ENCODE measurements around the gene TMEM200B. TPM values are rescaled to one million over a fixed set of nuclear protein-coding genes. Genes with fewer than 3 reads are reported as not detected.
"Not testable (repeated sequence)": the region's sequence is repeated elsewhere in the genome, so short reads cannot be mapped to it uniquely, and the experiment has no call there.

The TMEM200B gene
- polyA plus RNA-seq, 4 donors, result 0.81 to 4.9 (median 3.9) TPM; not detected in 1

- no peaks in the 10 kb centered on the region for H3K27me3 ChIP-seq (ENCODE audit: control insufficient read depth in 3 of 3, insufficient read depth in 3 of 3, low read length in 3 of 3)
- no peaks in the 10 kb centered on the region for H3K4me1 ChIP-seq (ENCODE audit: control insufficient read depth in 3 of 3, insufficient read depth in 2 of 3, low read depth in 1 of 3, low read length in 2 of 3)
- H3K27ac ChIP-seq (ENCODE audit: low read depth in 1 of 3, low read length in 2 of 3), result no peak overlapping the region
- FAIRE-seq (no peak), DNase-seq (no peak)
- WGBS, 3 donors, result 95 to 98% (median 96%) methylated on average over 3 of the region's 3 CpGs
- H3K9me3 ChIP-seq (ENCODE audit: control insufficient read depth in 2 of 2, insufficient read depth in 1 of 2, low read depth in 1 of 2, low read length in 1 of 2), result no peaks in the 10 kb centered on the region
- peaks cover 0 to 27% (median 7%) of the 10 kb centered on the region in 3 donors for H3K36me3 ChIP-seq (ENCODE audit: control insufficient read depth in 3 of 3, insufficient read depth in 2 of 3, low read depth in 1 of 3, low read length in 3 of 3)
- H3K4me3 ChIP-seq (ENCODE audit: low read depth in 1 of 3, low read length in 3 of 3), result no peak overlapping the region
These were observed 29.3 kb downstream of the TMEM200B start for GRCh38 chr1:29094433-29094832.

DNA sequence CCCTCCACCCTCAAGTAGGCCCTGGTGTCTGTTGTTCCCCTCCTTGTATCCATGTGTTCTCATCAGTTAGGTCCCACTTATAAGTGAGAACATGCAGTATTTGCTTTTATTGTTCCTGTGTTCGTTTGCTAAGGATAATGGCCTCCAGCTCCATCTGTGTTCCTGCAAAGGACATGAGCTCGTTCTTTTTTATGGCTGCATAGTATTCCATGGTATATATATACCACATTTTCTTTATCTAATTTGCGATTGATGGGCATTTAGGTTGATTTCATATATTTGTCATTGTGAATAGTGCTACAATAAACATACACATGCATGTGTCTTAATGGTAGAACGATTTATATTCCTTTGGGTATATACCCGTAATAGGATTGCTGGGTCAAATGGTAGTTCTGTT is 31.0 kb downstream of the TMEM200B start:
- H3K27ac ChIP-seq (ENCODE audit: low read depth in 1 of 3, low read length in 2 of 3); H3K9me3 ChIP-seq (ENCODE audit: control insufficient read depth in 2 of 2, insufficient read depth in 1 of 2, low read depth in 1 of 2, low read length in 1 of 2); FAIRE-seq; H3K4me3 ChIP-seq (ENCODE audit: low read depth in 1 of 3, low read length in 3 of 3); H3K27me3 ChIP-seq (ENCODE audit: control insufficient read depth in 3 of 3, insufficient read depth in 3 of 3, low read length in 3 of 3); DNase-seq; H3K4me1 ChIP-seq (ENCODE audit: control insufficient read depth in 3 of 3, insufficient read depth in 2 of 3, low read depth in 1 of 3, low read length in 2 of 3): not testable (repeated sequence)
- WGBS, 3 donors, result 94 to 98% (median 97%) methylated on average over 5 of the region's 5 CpGs
- peaks cover 0 to 20% (median 7%) of the 10 kb centered on the region in 3 donors for H3K36me3 ChIP-seq (ENCODE audit: control insufficient read depth in 3 of 3, insufficient read depth in 2 of 3, low read depth in 1 of 3, low read length in 3 of 3)

DNA sequence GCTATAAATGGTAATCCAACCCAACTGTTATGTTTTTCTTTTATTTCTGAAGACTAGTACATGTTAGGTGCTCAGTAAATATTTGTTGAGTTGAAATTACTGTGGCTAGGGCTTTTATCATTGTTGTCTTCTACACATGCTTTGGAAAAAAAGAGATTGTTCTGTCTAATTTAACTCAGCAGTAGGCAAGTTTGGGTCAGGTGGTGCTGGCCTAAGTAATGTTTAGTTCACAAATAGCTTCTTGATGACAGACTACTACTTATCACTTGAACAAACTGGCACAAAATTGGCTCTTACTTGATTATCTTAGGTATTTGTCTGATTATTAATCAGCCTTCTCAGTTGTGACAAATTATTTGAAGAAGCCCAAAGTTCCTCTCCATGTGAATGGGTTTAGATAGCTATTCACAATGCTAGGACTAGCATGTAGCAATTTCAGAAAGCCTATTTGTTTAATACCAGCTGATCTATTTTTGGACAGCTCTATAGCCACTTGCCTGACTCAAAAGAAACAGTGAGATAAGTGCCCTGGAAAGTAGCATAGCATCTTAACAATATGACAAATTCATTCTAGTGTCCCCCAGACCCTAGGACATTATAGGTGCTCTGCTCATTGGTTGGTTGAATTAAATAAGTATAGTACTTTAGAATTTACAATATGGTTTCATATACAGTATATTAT is 32.6 kb downstream of the TMEM200B start:
- Histone ChIP-seq H3K4me3 (ENCODE audit: low read depth in 1 of 3, low read length in 3 of 3) (no peak overlapping the region), H3K27me3 (ENCODE audit: control insufficient read depth in 3 of 3, insufficient read depth in 3 of 3, low read length in 3 of 3) (no peaks in the 10 kb centered on the region), H3K27ac (ENCODE audit: low read depth in 1 of 3, low read length in 2 of 3) (no peak overlapping the region), H3K9me3 (ENCODE audit: control insufficient read depth in 2 of 2, insufficient read depth in 1 of 2, low read depth in 1 of 2, low read length in 1 of 2) (no peaks in the 10 kb centered on the region), H3K4me1 (ENCODE audit: control insufficient read depth in 3 of 3, insufficient read depth in 2 of 3, low read depth in 1 of 3, low read length in 2 of 3) (no peaks in the 10 kb centered on the region), H3K36me3 (ENCODE audit: control insufficient read depth in 3 of 3, insufficient read depth in 2 of 3, low read depth in 1 of 3, low read length in 3 of 3) (peaks cover 0 to 17% (median 7%) of the 10 kb centered on the region in 3 donors)
- FAIRE-seq, result no peak
- DNase-seq, result no peak

GRCh38 chr1:29084196-29084521 is 39.5 kb downstream of the TMEM200B start:
- Histone ChIP-seq H3K4me1 (ENCODE audit: control insufficient read depth in 3 of 3, insufficient read depth in 2 of 3, low read depth in 1 of 3, low read length in 2 of 3) (no peaks in the 10 kb centered on the region), H3K9me3 (ENCODE audit: control insufficient read depth in 2 of 2, insufficient read depth in 1 of 2, low read depth in 1 of 2, low read length in 1 of 2) (no peaks in the 10 kb centered on the region), H3K4me3 (ENCODE audit: low read depth in 1 of 3, low read length in 3 of 3) (no peak overlapping the region), H3K27ac (ENCODE audit: low read depth in 1 of 3, low read length in 2 of 3) (no peak overlapping the region), H3K27me3 (ENCODE audit: control insufficient read depth in 3 of 3, insufficient read depth in 3 of 3, low read length in 3 of 3) (no peaks in the 10 kb centered on the region), H3K36me3 (ENCODE audit: control insufficient read depth in 3 of 3, insufficient read depth in 2 of 3, low read depth in 1 of 3, low read length in 3 of 3) (peaks cover 0 to 10% (median 3%) of the 10 kb centered on the region in 3 donors)
- DNase-seq (no peak), FAIRE-seq (no peak)
- 70 to 85% (median 80%) methylated on average over 2 of the region's 2 CpGs for WGBS, 3 donors

DNA sequence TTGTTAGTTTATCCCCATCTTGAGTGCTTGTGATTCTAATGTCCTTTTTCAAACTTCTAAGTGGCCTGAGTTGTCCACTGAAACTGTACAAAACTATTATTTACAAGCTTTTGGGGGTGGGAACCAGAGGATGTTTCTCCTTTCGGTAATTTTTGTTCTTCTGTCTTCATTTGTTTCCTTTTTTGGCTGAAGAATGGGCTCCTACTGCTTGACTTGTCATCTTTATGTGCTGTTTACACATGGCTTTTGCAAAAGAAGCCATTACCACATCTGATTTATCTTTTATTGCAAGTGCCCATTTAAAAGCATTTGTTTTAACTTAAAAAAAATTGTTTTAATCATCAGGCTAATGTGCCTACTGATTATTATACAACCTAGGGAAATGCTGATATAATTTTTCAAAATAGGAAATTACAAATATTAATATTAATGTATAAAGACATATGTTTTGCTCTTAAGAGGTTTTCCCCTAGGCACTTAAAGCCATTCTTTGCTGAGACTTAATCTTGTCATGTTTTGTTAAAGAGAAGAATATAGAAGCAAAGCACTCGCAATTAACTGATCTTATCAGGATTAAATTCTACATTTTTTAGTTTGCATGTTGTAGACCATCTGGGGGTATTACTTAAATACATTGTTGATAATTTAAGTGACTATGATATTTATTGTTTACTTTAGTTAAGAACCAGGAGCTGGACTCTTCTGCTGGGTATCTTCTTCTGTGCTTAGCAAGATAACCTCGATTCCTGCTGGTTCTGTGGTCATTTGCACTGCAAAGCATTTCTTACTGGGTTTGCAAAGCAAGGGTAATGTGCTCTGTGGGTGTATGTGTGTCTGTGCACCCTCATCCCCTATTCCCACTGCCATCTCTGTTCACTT is 40.1 kb downstream of the TMEM200B start:
- FAIRE-seq (no peak), DNase-seq (no peak)
- Histone ChIP-seq H3K36me3 (ENCODE audit: control insufficient read depth in 3 of 3, insufficient read depth in 2 of 3, low read depth in 1 of 3, low read length in 3 of 3) (peaks cover 0 to 8% (median 3%) of the 10 kb centered on the region in 3 donors), H3K4me1 (ENCODE audit: control insufficient read depth in 3 of 3, insufficient read depth in 2 of 3, low read depth in 1 of 3, low read length in 2 of 3) (no peaks in the 10 kb centered on the region), H3K27ac (ENCODE audit: low read depth in 1 of 3, low read length in 2 of 3) (no peak overlapping the region), H3K4me3 (ENCODE audit: low read depth in 1 of 3, low read length in 3 of 3) (no peak overlapping the region), H3K9me3 (ENCODE audit: control insufficient read depth in 2 of 2, insufficient read depth in 1 of 2, low read depth in 1 of 2, low read length in 1 of 2) (no peaks in the 10 kb centered on the region), H3K27me3 (ENCODE audit: control insufficient read depth in 3 of 3, insufficient read depth in 3 of 3, low read length in 3 of 3) (no peaks in the 10 kb centered on the region)
- 70 to 79% (median 71%) methylated on average over 3 of the region's 3 CpGs for WGBS, 3 donors

DNA sequence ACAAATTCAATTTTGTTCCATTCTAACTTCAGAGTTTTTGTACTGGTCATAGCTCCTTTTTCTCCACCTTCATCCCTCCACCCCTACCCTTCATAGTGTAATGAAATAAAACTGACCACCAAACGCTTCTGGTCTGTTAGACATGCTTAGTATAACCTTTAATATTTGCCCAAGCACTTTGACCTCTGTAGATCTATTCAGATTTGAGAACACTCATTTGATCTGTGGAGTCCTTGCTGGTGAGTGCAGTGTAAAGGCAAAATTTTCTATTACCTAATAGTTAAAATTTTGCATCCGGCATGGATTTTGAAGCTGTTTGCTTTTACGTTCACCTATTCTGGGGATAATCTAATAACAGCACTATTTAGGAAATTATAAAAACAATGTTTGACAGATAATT is 41.2 kb downstream of the TMEM200B start:
- no peak for FAIRE-seq
- peaks cover 0 to 11% (median 0%) of the 10 kb centered on the region in 3 donors for H3K36me3 ChIP-seq (ENCODE audit: control insufficient read depth in 3 of 3, insufficient read depth in 2 of 3, low read depth in 1 of 3, low read length in 3 of 3)
- no peak overlapping the region for H3K27ac ChIP-seq (ENCODE audit: low read depth in 1 of 3, low read length in 2 of 3)
- no peaks in the 10 kb centered on the region for H3K27me3 ChIP-seq (ENCODE audit: control insufficient read depth in 3 of 3, insufficient read depth in 3 of 3, low read length in 3 of 3)
- WGBS, 3 donors, result 76 to 88% (median 87%) methylated on average over 3 of the region's 3 CpGs
- no peaks in the 10 kb centered on the region for H3K9me3 ChIP-seq (ENCODE audit: control insufficient read depth in 2 of 2, insufficient read depth in 1 of 2, low read depth in 1 of 2, low read length in 1 of 2)
- H3K4me1 ChIP-seq (ENCODE audit: control insufficient read depth in 3 of 3, insufficient read depth in 2 of 3, low read depth in 1 of 3, low read length in 2 of 3), result no peaks in the 10 kb centered on the region
- no peak for DNase-seq
- H3K4me3 ChIP-seq (ENCODE audit: low read depth in 1 of 3, low read length in 3 of 3), result no peak overlapping the region

DNA sequence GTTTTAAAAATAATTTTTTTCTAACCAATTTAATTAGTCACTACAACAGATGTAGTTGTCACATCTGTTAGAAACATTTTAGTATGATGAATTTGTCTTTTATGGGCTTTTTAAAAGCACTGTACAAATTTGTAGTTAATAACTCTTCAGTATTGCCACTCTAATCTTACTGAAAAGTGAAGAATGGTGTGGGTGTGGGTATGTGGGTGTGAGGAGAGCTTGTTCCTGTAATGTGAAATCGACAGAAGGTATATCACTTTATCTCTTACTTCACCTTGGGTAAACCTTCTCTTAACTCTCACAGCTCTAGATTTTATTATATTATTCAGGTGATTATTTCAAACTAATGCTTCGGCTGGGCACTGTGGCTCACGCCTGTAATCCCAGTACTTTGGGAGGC is 42.5 kb downstream of the TMEM200B start:
- Histone ChIP-seq H3K27ac (ENCODE audit: low read depth in 1 of 3, low read length in 2 of 3) (no peak overlapping the region), H3K4me3 (ENCODE audit: low read depth in 1 of 3, low read length in 3 of 3) (no peak overlapping the region), H3K9me3 (ENCODE audit: control insufficient read depth in 2 of 2, insufficient read depth in 1 of 2, low read depth in 1 of 2, low read length in 1 of 2) (no peaks in the 10 kb centered on the region), H3K4me1 (ENCODE audit: control insufficient read depth in 3 of 3, insufficient read depth in 2 of 3, low read depth in 1 of 3, low read length in 2 of 3) (no peaks in the 10 kb centered on the region), H3K36me3 (ENCODE audit: control insufficient read depth in 3 of 3, insufficient read depth in 2 of 3, low read depth in 1 of 3, low read length in 3 of 3) (peaks cover 0 to 13% (median 0%) of the 10 kb centered on the region in 3 donors), H3K27me3 (ENCODE audit: control insufficient read depth in 3 of 3, insufficient read depth in 3 of 3, low read length in 3 of 3) (no peaks in the 10 kb centered on the region)
- FAIRE-seq, result no peak
- 77 to 80% (median 79%) methylated on average over 3 of the region's 3 CpGs for WGBS, 3 donors
- DNase-seq, result no peak

GRCh38 chr1:29079916-29080629 is 43.6 kb downstream of the TMEM200B start:
- 89 to 92% (median 90%) methylated on average over 16 of the region's 16 CpGs for WGBS, 3 donors
- not testable (repeated sequence) for FAIRE-seq; DNase-seq; H3K4me1 ChIP-seq (ENCODE audit: control insufficient read depth in 3 of 3, insufficient read depth in 2 of 3, low read depth in 1 of 3, low read length in 2 of 3); H3K4me3 ChIP-seq (ENCODE audit: low read depth in 1 of 3, low read length in 3 of 3); H3K27me3 ChIP-seq (ENCODE audit: control insufficient read depth in 3 of 3, insufficient read depth in 3 of 3, low read length in 3 of 3); H3K27ac ChIP-seq (ENCODE audit: low read depth in 1 of 3, low read length in 2 of 3); H3K9me3 ChIP-seq (ENCODE audit: control insufficient read depth in 2 of 2, insufficient read depth in 1 of 2, low read depth in 1 of 2, low read length in 1 of 2)
- H3K36me3 ChIP-seq (ENCODE audit: control insufficient read depth in 3 of 3, insufficient read depth in 2 of 3, low read depth in 1 of 3, low read length in 3 of 3), result peaks cover 0 to 13% (median 0%) of the 10 kb centered on the region in 3 donors
